Bronchial epithelial cell (primary cell): Measurements from ENCODE around the gene CRACDL. TPM values are rescaled to one million over a fixed set of nuclear protein-coding genes. Genes with fewer than 3 reads are reported as not detected.

ENCODE experiments used
- DNase-seq: peaks from one replicate; pipeline ENCODE4 v3.0.0-alpha.2; 2010; ENCODE audit warnings: low read depth
- FAIRE-seq: peaks from 2 replicates; lab custom pipeline; 2011; peaks lifted over from hg19 to GRCh38; lab: Jason Lieb, UNC
- H3K27me3 ChIP-seq: 2 replicates; pipeline ENCODE4 v1.5.1; 2011; ENCODE audit warnings: low read length; ENCODE audit not compliant: control insufficient read depth, insufficient read depth
- H3K36me3 ChIP-seq: 2 replicates; pipeline ENCODE4 v1.5.1; 2011; ENCODE audit warnings: low read length; ENCODE audit not compliant: control insufficient read depth, insufficient read depth
- H3K4me3 ChIP-seq: 2 replicates; pipeline ENCODE4 v1.5.1; 2011; ENCODE audit warnings: mild to moderate bottlenecking, low read depth, low read length, control low read depth
- total RNA-seq: library from RNA; depleted of rRNA; stranded (reverse); fragments of >200 nt; gene quantifications from 2 replicates; pipeline ENCODE4 v1.2.1, GENCODE V29; 2014
- TF ChIP-seq, protein P1 (sequence below): IDR thresholded peaks from 2 replicates; pipeline ENCODE4 v1.5.1; 2011; ENCODE audit warnings: mild to moderate bottlenecking, moderate library complexity, low read length, control low read depth, inconsistent platforms; ENCODE audit not compliant: insufficient read depth, severe bottlenecking

Gene CRACDL
- total RNA-seq, 1 donor from 2014 or later: 0.26 TPM

DNA sequence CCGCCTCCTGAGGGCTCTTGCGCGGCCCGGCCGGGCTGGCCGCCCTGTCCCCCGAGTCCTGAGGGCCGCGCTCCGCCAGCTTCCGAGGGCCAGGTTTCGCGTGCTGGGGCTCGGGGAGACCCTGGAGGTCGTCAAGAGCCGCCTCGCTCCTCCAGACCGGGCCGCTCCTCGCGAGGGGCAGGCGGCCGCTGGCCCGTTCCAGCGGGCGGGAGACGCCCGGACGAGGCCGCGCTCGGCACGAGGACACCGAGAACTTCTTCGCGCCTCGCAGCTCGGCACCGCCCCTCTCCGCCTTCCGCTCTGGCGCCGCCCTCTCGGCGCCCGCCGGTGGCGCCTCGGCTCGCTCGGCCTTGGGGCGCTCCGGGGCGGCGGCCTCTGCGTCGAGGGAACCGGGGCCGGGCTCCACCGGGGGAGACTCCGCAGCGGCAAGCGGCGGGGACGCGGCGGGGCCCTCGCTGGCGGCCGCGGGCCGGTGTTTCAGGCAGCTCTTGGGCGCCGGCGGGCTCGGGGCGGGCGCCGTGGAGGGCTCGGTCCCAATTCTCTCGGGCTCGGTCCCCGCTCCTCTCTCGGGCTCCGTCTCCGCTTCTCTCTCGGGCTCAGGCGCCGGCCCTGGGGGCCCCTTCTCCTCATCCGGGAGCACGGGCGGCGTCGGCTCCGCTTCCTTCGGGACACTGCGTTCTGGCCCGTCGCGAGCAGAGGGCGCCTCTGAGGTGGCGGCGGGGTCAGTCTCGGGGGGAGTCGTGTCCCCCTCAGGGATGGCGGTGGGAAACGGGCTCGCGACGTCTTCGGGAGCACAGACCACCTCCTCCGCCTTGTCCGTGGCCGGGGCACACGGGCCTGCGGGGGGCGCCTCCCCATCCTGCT is 113.5 kb downstream of the CRACDL start:
- Histone ChIP-seq H3K27me3 (no peaks in the 10 kb centered on the region), H3K4me3 (peak overlapping the region; percentile 27), H3K36me3 (no peaks in the 10 kb centered on the region)
- FAIRE-seq (no peak), DNase-seq (no peak)
- TF ChIP-seq, protein P1, sequence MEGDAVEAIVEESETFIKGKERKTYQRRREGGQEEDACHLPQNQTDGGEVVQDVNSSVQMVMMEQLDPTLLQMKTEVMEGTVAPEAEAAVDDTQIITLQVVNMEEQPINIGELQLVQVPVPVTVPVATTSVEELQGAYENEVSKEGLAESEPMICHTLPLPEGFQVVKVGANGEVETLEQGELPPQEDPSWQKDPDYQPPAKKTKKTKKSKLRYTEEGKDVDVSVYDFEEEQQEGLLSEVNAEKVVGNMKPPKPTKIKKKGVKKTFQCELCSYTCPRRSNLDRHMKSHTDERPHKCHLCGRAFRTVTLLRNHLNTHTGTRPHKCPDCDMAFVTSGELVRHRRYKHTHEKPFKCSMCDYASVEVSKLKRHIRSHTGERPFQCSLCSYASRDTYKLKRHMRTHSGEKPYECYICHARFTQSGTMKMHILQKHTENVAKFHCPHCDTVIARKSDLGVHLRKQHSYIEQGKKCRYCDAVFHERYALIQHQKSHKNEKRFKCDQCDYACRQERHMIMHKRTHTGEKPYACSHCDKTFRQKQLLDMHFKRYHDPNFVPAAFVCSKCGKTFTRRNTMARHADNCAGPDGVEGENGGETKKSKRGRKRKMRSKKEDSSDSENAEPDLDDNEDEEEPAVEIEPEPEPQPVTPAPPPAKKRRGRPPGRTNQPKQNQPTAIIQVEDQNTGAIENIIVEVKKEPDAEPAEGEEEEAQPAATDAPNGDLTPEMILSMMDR: peak; percentile 50

DNA sequence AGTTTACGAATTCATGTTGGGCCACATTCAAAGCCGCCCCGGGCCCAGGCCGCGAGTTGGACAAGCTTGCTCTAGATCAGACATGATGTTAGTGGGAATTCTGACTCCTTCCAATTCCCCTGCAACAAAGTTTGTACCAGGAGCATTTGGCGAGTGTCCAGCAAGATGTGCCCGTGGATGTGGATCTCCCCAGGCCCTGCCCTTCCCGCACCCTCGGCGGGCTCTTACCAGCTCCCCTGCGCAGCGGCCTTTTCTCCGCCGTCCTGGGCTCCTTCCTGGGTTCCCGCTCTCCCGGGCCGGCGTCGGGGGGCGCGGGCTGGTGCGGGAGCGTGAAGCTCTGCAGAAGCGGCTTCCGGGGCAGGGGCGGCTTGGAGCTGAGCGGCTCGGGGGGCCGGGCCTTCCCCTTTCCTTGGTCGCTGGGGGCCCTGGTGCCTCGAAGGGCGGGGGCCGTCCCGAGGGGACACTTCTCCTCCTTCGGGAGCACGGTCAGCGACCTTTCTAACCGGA is 114.3 kb downstream of the CRACDL start:
- TF ChIP-seq, protein P1: no peak
- no peak for FAIRE-seq
- Histone ChIP-seq H3K4me3 (no peak overlapping the region), H3K36me3 (no peaks in the 10 kb centered on the region), H3K27me3 (no peaks in the 10 kb centered on the region)
- DNase-seq: no peak

DNA sequence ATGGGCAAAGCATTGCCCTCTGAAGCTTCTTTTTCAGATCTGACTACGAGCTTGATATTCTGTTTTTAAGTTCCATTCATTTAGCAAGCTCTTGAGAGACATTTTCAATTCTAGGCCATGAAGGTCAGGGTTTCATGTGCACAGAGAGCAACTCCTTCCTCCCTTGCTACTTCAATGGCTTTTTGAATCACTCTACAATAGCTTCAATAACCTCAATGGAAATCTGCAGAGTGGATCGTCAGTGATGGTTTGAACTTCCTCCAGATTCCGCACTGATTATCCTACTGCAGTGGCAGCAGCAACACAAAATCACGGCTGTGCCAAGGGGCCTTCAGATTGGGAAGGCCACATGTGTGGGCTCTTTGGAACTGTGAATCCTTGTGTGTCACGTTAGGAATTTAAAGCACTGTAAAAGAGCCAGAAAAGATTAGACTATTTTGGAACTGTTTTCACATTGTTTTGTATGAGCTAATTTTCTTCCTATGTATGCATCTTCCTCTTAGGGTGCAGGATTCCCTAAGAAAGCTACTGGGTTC is 116.7 kb downstream of the CRACDL start:
- FAIRE-seq: no peak
- no peak for DNase-seq
- Histone ChIP-seq H3K36me3 (no peaks in the 10 kb centered on the region), H3K4me3 (no peak overlapping the region), H3K27me3 (no peaks in the 10 kb centered on the region)
- TF ChIP-seq, protein P1: no peak

DNA sequence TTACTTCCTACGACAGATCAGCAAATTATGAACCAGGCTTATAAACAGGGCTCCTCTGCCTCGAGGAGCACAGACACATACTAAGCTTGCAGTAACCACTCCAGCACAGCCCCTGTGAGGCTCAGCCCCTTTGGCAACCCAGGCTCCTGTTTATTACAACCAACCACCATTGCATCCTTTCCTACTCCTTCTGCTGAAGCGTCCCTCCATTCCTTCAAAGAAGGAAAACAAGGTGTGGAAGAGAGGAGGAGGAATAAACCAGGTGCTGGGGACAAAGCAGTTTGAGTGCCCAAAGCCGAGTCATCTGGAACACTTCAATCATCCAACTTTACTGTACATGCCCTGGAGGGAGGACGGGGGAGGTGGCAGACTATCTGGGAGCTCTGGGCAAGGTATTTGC is 117.9 kb downstream of the CRACDL start:
- DNase-seq (no peak), FAIRE-seq (no peak)
- no peaks in the 10 kb centered on the region for H3K36me3 ChIP-seq
- H3K27me3 ChIP-seq: no peaks in the 10 kb centered on the region
- no peak overlapping the region for H3K4me3 ChIP-seq
- TF ChIP-seq, protein P1: no peak

DNA sequence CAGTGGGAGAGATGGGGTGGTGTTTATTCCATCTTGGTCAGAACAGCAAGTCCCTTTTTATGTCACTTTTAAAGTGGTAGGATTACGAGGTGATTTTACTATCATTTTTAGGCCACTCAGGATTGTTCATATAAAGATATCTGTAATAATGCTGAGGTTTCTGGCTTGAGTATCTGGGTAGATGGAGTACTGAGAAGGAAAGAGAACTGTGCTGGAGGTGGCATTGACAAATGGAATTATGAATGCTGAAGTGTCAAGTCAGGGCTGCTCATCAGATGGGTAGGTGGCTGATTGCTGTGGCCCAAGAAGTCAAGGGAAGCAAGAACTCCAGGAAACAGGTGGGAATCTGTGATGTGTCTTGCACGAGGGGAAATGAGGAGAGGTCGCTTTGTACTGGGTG is 119.7 kb downstream of the CRACDL start:
- no peaks in the 10 kb centered on the region for H3K27me3 ChIP-seq
- TF ChIP-seq, protein P1: no peak
- H3K4me3 ChIP-seq: no peak overlapping the region
- FAIRE-seq (peak; percentile 40), DNase-seq (no peak)
- no peaks in the 10 kb centered on the region for H3K36me3 ChIP-seq
